ENCODE data around the gene PALMD. TPM values are rescaled to one million over a fixed set of nuclear protein-coding genes. Genes with fewer than 3 reads are reported as not detected.

The PALMD gene
- total RNA-seq (2021; ENCODE audit: unreplicated experiment) (0.05 TPM), Bru-seq, nascent RNA (percentile 9 among the genes with signal in this experiment), BruChase-seq, experiment 1, labeled RNA remaining after a 2-hour chase (percentile 9 among the genes with signal in this experiment), BruChase-seq, experiment 2, labeled RNA remaining after a 6-hour chase (percentile 4 among the genes with signal in this experiment)
- not detected for polyA plus RNA-seq (2012; ENCODE audit: insufficient read length)
- long read RNA-seq = 0 reads

GRCh38 chr1:99645699-99646531 lies at the start of gene PALMD:
TSS of gene PALMD (plus strand) at chr1:99646113. CDS start at chr1:99646318, 205 bp downstream.
- ATAC-seq (peak; percentile 65), DNase-seq (ENCODE audit: low read depth, low spot score) (no peak)
- Histone ChIP-seq H3K27me3 (ENCODE audit: control insufficient read depth, insufficient read depth, low read length) (no peaks in the 10 kb centered on the region), H3K9me3 (ENCODE audit: control insufficient read depth, insufficient read depth, low read depth, low read length) (no peaks in the 10 kb centered on the region), H3K4me3 (ENCODE audit: low read depth in 2 of 2, low read length in 2 of 2) (peak within 1 kb of the TSS in 1 of 2 experiments; percentile 31; a peak in 2 of 4 replicates), H3K4me1 (ENCODE audit: control insufficient read depth, insufficient read depth, low read length) (no peaks in the 10 kb centered on the region), H3K27ac (ENCODE audit: low read length) (no peak within 1 kb of the TSS), H3K36me3 (ENCODE audit: control insufficient read depth, insufficient read depth, low read length) (no peaks in the 10 kb centered on the region)
- in situ Hi-C loops (cut with HindIII; ENCODE audit: low pct_unique_long_range_greater_than_20kb, low sequenced_read_pairs) (no loop called here), intact Hi-C loops (cut with micrococcal nuclease; ENCODE audit: unreplicated experiment) (no loop called here)
- TF ChIP-seq POLR2AphosphoS5 (IDR thresholded peaks at IDR 0.05; ENCODE audit: low read depth, low read length) (no peak), TCF7L2 (IDR thresholded peaks at IDR 0.05; ENCODE audit: low read depth, low read length) (no peak), CTCF (IDR thresholded peaks at IDR 0.05) (no peak), SIN3A (IDR thresholded peaks at IDR 0.05; ENCODE audit: borderline replicate concordance, insufficient read depth, low read depth, low read length) (no peak), REST (IDR thresholded peaks at IDR 0.05; ENCODE audit: insufficient read depth in 1 of 2, low read depth in 2 of 2, low read length in 1 of 2) (no peak)
- POLR2A ChIA-PET = interaction anchor here (0.6 kb wide), 1 partner anchor 27 kb away, joined by 7 read pairs; no protein-coding TSS in a partner anchor
- BruUV-seq (replicated peaks) = no TSS peak
- CTCF ChIA-PET = no interaction called here

GRCh38 chr1:99598738-99599411 lies 47.0 kb upstream of the PALMD start:
- H3K9me3 ChIP-seq (ENCODE audit: control insufficient read depth, insufficient read depth, low read depth, low read length) = no peaks in the 10 kb centered on the region
- BruUV-seq (replicated peaks) = no TSS peak
- no peak overlapping the region for H3K4me3 ChIP-seq (ENCODE audit: low read depth in 2 of 2, low read length in 2 of 2)
- H3K4me1 ChIP-seq (ENCODE audit: control insufficient read depth, insufficient read depth, low read length) = no peaks in the 10 kb centered on the region
- no peak for DNase-seq (ENCODE audit: low read depth, low spot score)
- in situ Hi-C loops (cut with HindIII; ENCODE audit: low pct_unique_long_range_greater_than_20kb, low sequenced_read_pairs) = no loop called here
- no peaks in the 10 kb centered on the region for H3K27me3 ChIP-seq (ENCODE audit: control insufficient read depth, insufficient read depth, low read length)
- no peak overlapping the region for H3K27ac ChIP-seq (ENCODE audit: low read length)
- intact Hi-C loops (cut with micrococcal nuclease; ENCODE audit: unreplicated experiment) = no loop called here
- ChIA-PET POLR2A (no interaction called here), CTCF (no interaction called here)
- no peaks in the 10 kb centered on the region for H3K36me3 ChIP-seq (ENCODE audit: control insufficient read depth, insufficient read depth, low read length)
- no peak for ATAC-seq
- TF ChIP-seq TCF7L2 (IDR thresholded peaks at IDR 0.05; ENCODE audit: low read depth, low read length) (no peak), SIN3A (IDR thresholded peaks at IDR 0.05; ENCODE audit: borderline replicate concordance, insufficient read depth, low read depth, low read length) (no peak), CTCF (IDR thresholded peaks at IDR 0.05) (no peak), POLR2AphosphoS5 (IDR thresholded peaks at IDR 0.05; ENCODE audit: low read depth, low read length) (no peak), REST (IDR thresholded peaks at IDR 0.05; ENCODE audit: insufficient read depth in 1 of 2, low read depth in 2 of 2, low read length in 1 of 2) (no peak)

All from Panc1 (cell line).